ENCODE measurements around the gene SPDYE6. TPM values are rescaled to one million over a fixed set of nuclear protein-coding genes. Genes with fewer than 3 reads are reported as not detected.
"Not testable (repeated sequence)": the region's sequence is repeated elsewhere in the genome, so short reads cannot be mapped to it uniquely, and the experiment has no call there.

Gene SPDYE6
- total RNA-seq, 1 donor from 2014 or later: not detected

DNA sequence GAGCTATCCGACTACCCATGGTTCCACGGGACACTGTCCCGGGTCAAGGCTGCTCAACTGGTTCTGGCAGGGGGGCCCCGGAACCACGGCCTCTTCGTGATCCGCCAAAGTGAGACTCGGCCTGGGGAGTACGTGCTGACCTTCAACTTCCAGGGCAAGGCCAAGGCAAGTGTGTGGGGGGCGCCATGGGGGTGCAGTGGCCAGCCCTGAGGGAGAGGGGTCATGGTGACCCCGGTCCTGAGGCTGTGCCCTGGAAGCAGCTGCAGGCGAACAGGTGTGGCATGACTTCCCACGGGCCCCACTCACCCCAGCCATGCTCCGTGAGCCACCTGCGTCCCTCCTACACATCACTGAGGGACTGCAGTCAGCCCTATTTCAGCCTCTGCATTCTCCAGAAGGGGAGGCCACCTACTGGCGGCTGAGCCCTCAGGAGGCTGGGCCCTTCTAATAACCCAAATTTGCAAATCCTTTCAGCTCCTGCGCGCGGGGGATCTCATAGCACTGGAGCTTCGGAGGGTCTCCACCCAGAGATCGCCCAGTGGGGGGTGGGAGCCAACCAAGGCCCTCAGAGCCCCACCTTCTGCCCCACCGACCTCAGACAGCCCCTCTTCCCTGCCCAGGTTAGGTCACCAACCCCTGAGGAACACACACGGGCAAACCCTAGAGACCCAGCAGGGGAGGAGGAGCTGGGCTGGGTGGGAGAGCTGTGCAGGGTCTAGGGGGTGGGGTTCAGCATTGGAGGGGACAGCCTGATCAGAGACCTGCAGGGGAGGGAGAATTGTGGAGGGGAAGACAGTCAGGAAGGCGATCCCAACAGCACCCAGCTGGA lies 38.8 kb downstream of the SPDYE6 start:
- DNase-seq (ENCODE audit: low read depth, low spot score): no peak

DNA sequence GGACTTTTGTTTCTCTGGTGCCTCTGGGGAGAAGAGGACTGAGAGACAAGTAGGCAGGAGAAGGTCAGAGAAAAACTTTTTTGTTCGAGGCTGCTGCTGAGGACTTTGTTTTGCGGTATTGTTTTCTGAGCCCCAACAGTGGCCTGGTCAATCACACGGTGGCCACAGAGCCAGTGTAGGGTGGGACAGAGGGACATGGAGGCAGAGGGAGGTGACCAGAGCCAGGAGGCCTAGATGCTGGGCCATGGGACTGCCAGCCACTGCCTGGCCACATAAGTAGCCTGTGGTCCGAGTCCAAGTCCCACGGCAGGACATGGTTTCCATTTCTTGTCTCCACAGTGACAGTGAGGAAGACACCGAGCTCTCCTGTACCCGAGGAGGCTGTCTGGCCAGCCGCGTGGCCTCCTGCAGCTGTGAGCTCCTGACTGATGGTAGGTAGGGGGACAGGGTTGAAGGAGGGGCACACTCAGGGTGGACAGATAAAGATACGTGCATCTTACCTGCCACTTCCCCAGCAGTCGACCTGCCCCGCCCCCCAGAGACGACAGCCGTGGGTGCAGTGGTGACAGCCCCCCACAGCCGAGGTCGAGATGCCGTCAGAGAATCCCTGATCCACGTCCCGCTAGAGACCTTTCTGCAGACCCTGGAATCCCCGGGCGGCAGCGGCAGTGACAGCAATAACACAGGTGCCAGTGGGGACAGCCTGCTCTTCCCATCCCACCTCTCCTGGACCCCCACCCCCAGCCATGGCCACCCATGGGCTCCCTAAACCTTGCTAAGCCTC lies 42.1 kb downstream of the SPDYE6 start:
- DNase-seq (ENCODE audit: low read depth, low spot score): no peak

DNA sequence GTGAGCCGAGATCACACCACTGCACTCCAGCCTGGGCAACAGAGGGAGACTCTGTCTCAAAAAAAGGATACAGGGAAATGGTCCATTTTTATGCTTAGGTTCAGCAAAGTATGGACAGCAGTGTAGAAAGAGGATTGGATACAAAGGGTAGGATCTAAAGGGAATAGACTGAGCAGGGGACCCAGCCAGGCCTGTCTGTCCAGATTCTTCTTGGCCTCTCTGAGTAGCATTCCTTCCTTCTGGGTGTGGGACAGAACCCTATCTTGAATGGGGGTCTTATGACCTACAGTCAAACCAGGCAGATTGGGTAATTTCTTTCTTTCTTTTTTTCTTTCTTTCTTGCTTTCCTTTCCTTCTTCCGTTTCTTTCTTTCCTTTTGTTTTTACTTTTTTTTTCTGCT lies 43.9 kb downstream of the SPDYE6 start:
- DNase-seq (ENCODE audit: low read depth, low spot score): no peak

DNA sequence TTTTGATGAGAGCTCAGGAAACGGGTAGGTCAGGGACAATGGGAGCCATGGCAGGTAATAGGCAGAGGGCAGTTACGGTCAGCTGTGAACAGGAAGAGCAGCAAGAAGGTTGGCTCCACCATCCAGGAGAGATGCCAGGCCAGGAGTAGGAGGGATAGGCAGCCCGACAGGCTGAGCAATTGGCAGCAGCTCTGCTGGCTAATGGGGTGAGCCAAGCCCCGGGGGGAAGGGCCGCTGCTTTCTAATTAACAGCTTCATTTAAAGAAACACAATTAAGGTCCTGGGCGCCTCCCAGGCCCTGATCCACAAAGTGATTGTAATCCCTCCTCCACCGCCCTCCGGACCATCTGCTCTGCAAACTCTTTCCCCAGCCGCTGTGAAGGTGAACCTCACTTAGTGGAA lies 45.8 kb downstream of the SPDYE6 start:
- no peak for DNase-seq (ENCODE audit: low read depth, low spot score)

DNA sequence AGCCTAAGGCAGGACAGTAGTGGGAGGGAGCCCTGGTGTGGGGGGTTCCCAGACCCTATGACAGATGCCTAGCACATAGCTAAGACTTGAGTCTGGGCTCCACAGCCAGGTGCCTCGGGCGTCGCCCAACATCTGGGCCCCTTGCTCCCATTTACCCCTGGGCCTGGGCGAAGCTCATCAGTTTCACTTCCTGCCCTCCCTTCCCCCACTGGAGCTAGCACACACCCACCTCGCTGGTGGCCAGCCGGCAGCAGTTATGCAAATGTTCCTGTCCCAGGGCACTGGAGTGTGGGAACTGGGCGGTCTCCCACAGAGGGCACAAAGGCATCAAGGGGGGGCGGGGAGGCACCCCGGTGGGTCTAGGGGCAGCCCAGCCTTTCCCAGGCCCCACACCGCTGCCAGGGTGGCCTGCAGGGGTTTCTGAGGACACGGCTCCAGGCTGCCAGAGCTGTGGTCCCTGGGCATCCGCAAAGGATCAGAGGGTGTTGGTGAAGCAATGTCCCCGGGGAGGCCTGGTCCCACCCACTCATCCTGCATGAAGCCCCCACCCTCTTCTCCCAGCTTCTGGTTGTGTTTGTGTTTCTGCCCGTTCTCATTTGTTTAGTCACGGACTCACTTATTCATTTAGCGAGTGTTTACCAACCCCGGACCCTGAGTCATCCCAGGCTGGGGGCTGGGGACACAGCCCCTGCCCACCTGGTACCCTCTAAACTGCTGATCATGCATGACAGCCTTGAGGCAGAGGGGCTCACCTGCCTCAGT lies 49.1 kb downstream of the SPDYE6 start:
- DNase-seq (ENCODE audit: low read depth, low spot score): no peak

DNA sequence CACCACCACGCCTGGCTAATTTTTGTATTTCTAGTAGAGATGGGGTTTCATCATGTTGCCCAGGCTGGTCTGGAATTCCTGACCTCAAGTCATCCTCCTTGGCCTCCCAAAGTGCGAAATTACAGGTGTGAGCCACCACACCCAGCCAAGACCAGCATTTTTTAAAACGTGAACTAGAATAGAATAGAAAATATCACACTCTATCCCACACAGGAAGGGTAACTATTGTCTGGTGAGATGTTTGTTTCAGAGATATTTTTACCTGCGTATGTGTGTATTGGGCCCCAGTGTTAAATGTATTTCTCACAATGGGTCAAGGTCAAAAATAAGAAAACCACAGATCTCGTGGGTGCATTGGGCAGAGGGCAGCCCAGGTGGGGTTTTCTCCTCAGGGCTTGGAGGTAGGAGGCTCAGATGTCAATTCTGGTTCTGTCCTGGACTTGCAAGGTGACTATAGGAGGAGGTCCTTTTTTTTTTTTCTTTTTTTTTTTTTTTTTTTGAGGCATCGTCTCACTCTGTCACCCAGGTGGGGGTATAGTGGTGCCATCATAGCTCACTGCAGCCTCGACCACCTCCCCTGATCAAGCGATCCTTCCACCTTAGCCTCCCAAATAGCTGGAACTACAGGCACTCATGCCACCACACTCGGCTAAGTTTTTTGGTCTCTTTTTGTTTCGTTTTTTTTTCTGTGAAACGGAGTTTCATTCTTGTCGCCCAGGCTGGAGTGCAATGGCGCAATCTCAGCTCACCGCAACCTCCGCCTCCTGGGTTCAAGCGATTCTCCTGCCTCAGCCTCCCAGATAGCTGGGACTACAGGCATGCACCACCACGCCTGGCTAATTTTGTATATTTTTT lies 50.6 kb downstream of the SPDYE6 start:
- no peak for DNase-seq (ENCODE audit: low read depth, low spot score)

DNA sequence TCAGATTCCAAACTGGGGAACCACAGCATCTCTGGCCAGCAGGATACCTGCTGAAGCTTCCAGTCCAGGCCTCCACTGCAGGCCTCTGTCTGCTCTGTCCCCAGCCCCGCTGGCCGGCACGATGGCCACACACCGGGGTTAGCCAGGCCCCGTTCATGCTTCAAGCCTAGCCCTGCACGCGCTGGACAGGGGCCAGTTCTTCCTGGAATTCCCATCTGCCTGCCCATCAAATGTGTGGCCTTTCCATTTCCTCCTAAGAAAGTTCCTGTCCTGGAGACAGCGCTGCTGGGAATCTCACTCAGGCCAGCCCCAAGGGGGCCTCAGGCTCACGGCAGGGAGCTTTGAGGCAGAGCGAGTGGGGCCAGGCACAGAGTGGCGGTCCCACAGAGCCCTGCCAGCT lies 51.6 kb downstream of the SPDYE6 start:
- DNase-seq (ENCODE audit: low read depth, low spot score): no peak

DNA sequence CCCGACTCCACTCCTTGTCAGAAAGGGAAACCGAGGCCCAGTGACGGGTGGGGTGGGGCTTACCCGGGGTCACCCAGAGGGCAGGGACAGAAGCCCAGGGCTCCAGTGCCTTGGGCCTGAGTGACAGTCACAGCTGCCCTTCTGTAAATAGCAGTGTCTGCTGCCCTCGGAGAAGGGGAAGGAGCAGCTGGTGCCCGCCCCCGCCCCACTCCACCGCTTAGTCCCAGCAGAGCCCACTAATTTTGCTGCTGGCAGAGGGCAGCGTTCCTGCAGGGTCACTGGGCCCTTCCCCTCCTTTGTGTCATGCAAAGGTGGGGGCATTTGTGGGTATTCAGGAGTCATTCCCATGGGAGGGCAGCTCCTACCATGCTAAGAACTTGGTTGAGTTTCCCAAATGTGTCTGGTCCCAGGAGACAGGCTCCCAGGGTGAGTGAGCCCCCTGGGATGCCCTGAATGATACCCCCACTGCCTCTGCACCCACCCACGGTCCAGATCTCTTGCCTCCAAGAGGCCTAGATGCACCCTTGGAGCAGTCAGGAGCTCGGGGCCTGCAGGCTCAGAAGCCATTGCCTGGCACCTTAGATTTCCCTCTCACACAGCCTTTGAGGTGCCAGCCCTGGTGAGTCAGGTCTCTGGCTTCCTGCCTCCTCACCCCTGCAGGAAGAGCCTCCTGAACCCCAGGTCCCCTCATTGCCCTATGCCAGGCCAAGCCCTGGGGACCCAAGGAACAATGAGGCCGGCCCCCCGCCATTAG lies 52.4 kb downstream of the SPDYE6 start:
- no peak for DNase-seq (ENCODE audit: low read depth, low spot score)

DNA sequence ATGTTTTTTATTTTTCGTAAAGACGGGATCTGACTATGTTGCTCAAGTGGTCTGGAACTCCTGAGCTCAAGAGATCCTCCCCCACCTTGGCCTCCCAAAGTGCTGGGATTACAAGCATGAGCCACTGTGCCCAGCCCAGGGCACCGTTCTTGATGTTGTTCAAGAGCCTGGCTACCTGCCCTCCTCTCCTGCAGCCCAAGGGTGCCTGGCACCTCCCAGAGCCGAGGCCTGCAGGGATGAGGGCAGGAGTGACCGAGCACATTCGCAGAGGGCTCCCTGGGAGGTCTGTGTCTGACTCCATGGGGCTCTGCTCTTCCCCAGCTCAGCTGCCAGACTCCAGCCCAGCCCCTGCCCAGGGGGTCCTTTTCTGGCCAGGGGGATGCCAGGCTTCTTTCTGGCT lies 54.2 kb downstream of the SPDYE6 start:
- DNase-seq (ENCODE audit: low read depth, low spot score): no peak

DNA sequence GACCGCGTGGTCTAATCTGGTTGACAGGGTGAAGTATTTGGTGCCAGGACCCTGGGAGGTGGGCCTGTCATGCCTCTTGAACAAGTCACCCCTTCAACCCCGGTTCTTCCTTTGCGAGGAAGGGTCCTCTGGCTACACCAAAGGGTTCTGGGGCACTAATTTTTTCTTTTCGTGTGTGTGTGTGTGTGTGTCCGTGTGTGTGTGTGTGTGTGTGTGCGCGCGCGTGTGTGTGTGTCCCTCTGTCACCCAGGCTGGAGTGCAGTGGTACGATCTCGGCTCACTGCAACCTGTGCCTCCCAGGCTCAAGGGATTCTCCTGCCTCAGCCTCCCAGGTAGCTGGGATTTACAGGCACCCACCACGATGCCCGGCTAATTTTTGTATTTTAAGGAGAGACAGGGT lies 54.9 kb downstream of the SPDYE6 start:
- not testable (repeated sequence) for DNase-seq (ENCODE audit: low read depth, low spot score)

DNA sequence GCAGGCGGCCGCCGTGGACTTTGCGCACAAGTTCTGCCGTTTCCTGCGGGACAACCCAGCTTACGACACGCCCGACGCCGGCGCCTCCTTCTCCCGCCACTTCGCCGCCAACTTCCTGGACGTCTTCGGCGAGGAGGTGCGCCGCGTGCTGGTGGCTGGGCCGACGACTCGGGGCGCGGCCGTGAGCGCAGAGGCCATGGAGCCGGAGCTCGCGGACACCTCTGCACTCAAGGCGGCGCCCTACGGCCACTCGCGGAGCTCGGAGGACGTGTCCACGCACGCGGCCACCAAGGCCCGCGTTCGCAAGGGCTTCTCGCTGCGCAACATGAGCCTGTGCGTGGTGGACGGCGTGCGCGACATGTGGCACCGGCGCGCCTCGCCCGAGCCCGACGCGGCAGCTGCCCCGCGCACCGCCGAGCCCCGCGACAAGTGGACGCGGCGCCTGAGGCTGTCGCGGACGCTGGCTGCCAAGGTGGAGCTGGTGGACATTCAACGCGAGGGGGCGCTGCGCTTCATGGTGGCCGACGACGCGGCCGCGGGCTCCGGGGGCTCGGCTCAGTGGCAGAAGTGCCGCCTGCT lies 55.5 kb downstream of the SPDYE6 start:
- DNase-seq (ENCODE audit: low read depth, low spot score): no peak

DNA sequence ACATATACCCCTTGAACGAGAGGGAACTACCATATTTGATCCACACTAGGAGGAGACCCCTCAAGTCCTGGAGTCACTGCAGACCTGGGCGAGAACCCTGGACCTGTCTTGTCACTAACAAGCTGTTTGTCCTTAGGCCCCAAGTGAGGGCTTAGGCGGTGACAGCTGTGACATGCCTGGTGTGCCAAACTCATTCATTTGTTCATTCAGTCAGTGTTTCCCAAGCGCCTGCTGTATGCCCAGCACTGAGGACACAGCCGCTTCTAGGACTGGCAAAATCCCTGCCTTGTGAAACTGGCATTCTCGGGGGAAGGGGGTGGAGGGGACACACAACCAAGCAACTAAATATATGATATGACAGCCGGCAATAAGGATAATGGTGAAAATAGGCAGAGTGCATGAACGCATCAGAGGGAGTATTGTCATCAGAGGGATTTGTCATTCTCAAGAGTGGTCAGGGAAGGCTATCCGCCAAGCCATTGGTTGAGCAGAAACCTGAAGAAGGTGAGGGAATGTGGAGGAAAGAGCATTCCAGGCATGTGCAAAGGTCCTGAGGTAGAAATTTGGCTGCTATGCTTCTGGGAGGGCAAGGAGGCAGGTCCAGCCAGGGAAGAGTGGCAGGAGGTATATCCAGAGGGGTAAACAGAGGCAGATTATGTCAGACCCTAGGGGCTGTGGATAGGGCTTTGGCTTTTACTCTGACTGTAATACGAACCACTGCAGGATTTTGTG lies 58.6 kb downstream of the SPDYE6 start:
- no peak for DNase-seq (ENCODE audit: low read depth, low spot score)

DNA sequence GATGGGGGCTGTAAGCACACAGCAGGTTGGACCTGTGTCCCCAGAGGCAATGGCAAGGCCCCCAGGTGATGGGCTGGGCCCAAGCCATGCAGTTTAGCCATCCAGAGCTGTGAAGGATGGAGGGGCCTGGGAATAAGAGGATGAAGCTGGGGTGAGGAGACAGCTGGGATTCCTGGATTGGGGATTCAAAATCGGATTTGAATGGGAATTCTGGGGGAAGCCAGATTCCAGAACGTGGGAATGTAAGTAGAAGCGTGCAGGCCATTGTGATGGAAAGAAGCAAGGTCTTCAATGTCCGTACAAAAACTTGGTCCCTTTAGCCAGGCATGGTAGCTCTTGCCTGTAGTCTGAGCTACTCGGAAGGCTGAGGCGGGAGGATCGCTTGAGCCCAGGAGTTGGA lies 59.7 kb downstream of the SPDYE6 start:
- no peak for DNase-seq (ENCODE audit: low read depth, low spot score)

DNA sequence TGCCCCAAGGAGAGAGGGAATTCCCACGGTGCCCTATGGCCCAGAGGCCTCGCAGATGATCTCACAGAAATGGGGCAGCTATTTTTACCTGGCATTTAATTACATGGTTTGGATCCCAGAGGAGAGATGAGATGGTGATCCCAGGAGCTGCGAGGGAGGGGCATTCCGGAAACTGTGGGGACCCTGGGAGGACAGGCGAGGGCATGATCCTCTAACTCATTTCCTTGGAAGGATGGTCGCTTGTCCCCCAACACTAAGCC lies 60.1 kb downstream of the SPDYE6 start:
- DNase-seq (ENCODE audit: low read depth, low spot score): no peak

Other genes starting within 250 kb of the SPDYE6 start
- gene SH2B2, start 69.6 kb downstream of the SPDYE6 start, total RNA-seq: 0.86 and 0.88 TPM in 2 replicates
- 13.8 and 14.3 TPM in 2 replicates for gene PRKRIP1, start 39.9 kb upstream of the SPDYE6 start, total RNA-seq
- gene ORAI2, start 77.1 kb upstream of the SPDYE6 start, total RNA-seq: 84.0 and 102 TPM in 2 replicates
- 11.5 and 13.4 TPM in 2 replicates for gene ALKBH4, start 108.4 kb upstream of the SPDYE6 start, total RNA-seq
- gene LRWD1, start 108.5 kb upstream of the SPDYE6 start, total RNA-seq: 27.1 and 35.7 TPM in 2 replicates
- 38.6 and 42.0 TPM in 2 replicates for gene POLR2J, start 122.5 kb upstream of the SPDYE6 start, total RNA-seq
- 1.5 and 2.2 TPM in 2 replicates for gene RASA4B, start 161.3 kb upstream of the SPDYE6 start, total RNA-seq
- 1.2 and 1.3 TPM in 2 replicates for gene UPK3BL2, start 187.3 kb upstream of the SPDYE6 start, total RNA-seq
- gene SPDYE2, start 194.8 kb upstream of the SPDYE6 start, total RNA-seq: not detected in 2 replicates
- 16.9 and 21.8 TPM in 2 replicates for gene POLR2J3, start 216.1 kb upstream of the SPDYE6 start, total RNA-seq

Measured in pulmonary artery endothelial cell (primary cell).